GM20431 (cell line): ENCODE measurements around the gene TPP1.

Source experiments
- in situ Hi-C: fragments of 300-500 bp; cut with MseI, MboI; formaldehyde crosslinking; loops from one replicate; pipeline ENCODE4 v1.15.0; 2020; ENCODE audit warnings: low sequenced_read_pairs; ENCODE audit not compliant: unreplicated experiment

TPP1 gene

GRCh38 chr11:6614446-6614845 is 4.8 kb downstream of the TPP1 start:
- in situ Hi-C loops, result no loop called here

GRCh38 chr11:6613496-6613895 is 5.7 kb downstream of the TPP1 start:
- in situ Hi-C loops, result no loop called here

GRCh38 chr11:6612213-6613041 is 6.8 kb downstream of the TPP1 start, which contains the start of gene TAF10:
TAF10 (minus strand) TSS chr11:6612216; CDS start chr11:6612189, 27 bp downstream.
- in situ Hi-C loops, result no loop called here

- in situ Hi-C loops, result no loop called here
These were observed 7.3 kb downstream of the TPP1 start for GRCh38 chr11:6611963-6612212.

GRCh38 chr11:6611092-6611962 is 7.9 kb downstream of the TPP1 start:
- in situ Hi-C loops, result no loop called here

GRCh38 chr11:6610591-6610990 is 8.6 kb downstream of the TPP1 start:
- in situ Hi-C loops, result no loop called here

GRCh38 chr11:6609502-6610015 is 9.7 kb downstream of the TPP1 start:
- in situ Hi-C loops, result no loop called here

GRCh38 chr11:6608726-6609501 is 10.3 kb downstream of the TPP1 start:
- in situ Hi-C loops, result no loop called here

- in situ Hi-C loops, result no loop called here
These were observed 11.2 kb downstream of the TPP1 start for GRCh38 chr11:6608011-6608410.

- in situ Hi-C loops, result no loop called here
These were observed 11.9 kb downstream of the TPP1 start for GRCh38 chr11:6607190-6607795.

- in situ Hi-C loops, result no loop called here
These were observed 12.6 kb downstream of the TPP1 start for GRCh38 chr11:6606471-6607189.

- in situ Hi-C loops, result no loop called here
These were observed 14.4 kb downstream of the TPP1 start for GRCh38 chr11:6604790-6605189.

GRCh38 chr11:6604081-6604626 is 15.1 kb downstream of the TPP1 start:
- in situ Hi-C loops, result no loop called here

- in situ Hi-C loops, result no loop called here
These were observed 15.7 kb downstream of the TPP1 start, which contains the start of the genes ILK and RRP8 for GRCh38 chr11:6603287-6604080. ILK (plus strand) TSS chr11:6603774; CDS start chr11:6604272, 498 bp downstream. RRP8 (minus strand) TSS chr11:6603616; CDS start chr11:6603502, 114 bp downstream.

- in situ Hi-C loops, result no loop called here
These were observed 16.9 kb downstream of the TPP1 start for GRCh38 chr11:6602096-6602940.

- in situ Hi-C loops, result no loop called here
These were observed 18.2 kb downstream of the TPP1 start for GRCh38 chr11:6601041-6601461.

GRCh38 chr11:6599881-6600390 is 19.3 kb downstream of the TPP1 start:
- in situ Hi-C loops, result no loop called here
